Measurements from ENCODE around the gene SORCS2.

SORCS2 gene

DNA sequence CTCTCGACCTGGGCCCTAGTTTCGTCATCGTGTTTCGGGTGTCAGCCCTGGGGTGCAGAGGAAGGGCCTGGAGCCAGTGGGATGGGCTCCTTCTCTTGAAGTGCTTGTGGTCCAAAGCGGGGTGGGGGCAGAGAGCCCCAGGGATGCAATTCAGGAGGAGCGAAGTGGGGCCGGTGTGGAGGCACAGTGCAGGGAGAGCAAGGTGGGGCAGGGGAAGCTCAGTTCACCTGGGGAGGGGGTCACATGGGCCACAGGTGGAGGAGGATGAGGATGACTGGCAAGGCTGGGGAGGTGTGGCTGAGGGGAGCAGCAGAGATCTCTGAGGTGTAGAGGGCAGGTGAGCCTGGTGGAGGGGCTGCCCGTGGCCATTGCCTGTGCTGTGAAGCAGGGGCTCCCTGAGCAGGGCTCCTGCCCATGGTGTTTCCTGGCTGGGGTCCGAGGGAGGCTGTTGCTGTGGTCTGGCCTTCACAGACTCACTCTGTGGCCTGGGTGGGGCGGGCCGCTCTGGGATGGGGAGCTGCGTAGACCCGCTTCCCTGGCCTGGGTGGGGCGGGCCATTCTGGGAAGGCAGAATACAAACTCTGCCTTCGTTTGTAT lies 6.9 kb downstream of the SORCS2 start:
- TF ChIP-seq TEAD4 (IDR thresholded peaks at IDR 0.05) (no peak), CREB1 (IDR thresholded peaks at IDR 0.05; ENCODE audit: low read depth) (no peak), TCF12 (IDR thresholded peaks at IDR 0.05; ENCODE audit: low read depth) (no peak)

DNA sequence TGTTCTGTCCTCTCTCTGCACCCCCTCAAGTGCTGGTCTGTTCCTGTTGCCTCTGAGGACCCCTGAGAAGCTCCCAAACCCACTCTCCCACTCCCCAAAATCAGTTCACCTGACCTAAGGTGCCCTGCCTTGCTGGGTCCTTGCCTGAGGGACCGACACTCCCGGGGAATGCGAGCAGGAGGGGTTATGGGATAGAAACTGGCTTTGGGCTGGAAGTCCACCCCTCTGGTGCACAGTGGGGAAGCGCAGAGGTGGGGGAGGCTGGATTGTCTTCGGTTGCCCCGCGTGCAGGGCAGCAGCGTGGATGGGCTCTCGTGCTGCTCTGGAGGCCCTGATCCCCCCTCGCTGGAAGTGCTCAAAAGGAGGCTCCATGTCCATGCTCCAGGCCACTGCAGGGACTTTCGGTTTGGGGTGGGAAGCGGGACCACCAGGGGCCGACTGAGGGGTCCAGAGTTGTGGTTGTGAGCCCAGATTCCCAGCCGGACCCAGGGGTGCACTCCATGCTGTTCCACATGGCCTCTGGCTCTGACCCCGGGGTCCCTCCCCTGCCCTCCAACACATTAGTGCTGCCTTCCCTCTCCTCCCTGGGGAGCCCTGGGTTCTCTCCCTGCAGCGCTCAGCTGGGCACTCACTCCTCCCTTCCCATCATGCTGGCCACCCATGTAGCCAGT lies 7.6 kb downstream of the SORCS2 start:
- TF ChIP-seq TEAD4 (IDR thresholded peaks at IDR 0.05), result no peak
- TF ChIP-seq CREB1 (IDR thresholded peaks at IDR 0.05; ENCODE audit: low read depth), result no peak
- no peak for TF ChIP-seq NFIC (IDR thresholded peaks at IDR 0.05)
- TF ChIP-seq YY1 (IDR thresholded peaks at IDR 0.05; ENCODE audit: low read depth), result no peak
- TF ChIP-seq, protein P1, sequence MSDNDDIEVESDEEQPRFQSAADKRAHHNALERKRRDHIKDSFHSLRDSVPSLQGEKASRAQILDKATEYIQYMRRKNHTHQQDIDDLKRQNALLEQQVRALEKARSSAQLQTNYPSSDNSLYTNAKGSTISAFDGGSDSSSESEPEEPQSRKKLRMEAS (IDR thresholded peaks at IDR 0.05), result no peak

DNA sequence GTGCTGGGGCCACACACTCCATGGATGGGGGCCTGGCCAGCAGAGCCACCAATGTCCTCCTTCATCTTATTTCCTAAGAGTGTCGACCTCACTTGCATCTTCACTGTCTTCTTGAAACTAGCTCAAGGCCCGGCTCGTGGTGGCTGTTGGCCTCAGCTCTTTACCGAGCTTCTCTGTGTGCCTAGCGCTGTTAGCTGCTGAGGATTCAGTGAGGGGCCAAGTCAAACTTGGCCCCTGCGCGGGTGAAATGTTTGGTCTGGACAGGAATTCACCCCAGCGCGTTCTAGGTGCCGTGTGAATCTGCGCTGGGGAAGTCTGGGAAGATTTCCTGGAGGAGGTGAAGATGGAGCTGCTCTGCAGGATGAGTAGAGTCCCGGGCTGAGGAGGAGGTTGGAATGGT lies 8.5 kb downstream of the SORCS2 start:
- TF ChIP-seq YY1 (IDR thresholded peaks at IDR 0.05; ENCODE audit: low read depth), result no peak
- no peak for TF ChIP-seq NFIC (IDR thresholded peaks at IDR 0.05)
- TF ChIP-seq, protein P1 (IDR thresholded peaks at IDR 0.05), result no peak
- no peak for TF ChIP-seq CEBPB (IDR thresholded peaks at IDR 0.05)
- TF ChIP-seq, protein P2, sequence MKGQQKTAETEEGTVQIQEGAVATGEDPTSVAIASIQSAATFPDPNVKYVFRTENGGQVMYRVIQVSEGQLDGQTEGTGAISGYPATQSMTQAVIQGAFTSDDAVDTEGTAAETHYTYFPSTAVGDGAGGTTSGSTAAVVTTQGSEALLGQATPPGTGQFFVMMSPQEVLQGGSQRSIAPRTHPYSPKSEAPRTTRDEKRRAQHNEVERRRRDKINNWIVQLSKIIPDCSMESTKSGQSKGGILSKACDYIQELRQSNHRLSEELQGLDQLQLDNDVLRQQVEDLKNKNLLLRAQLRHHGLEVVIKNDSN (IDR thresholded peaks at IDR 0.05), result no peak
- no peak for TF ChIP-seq FOXM1 (IDR thresholded peaks at IDR 0.05; ENCODE audit: borderline replicate concordance, low read depth)
- TF ChIP-seq EGR1 (IDR thresholded peaks at IDR 0.05), result no peak
- TF ChIP-seq ZBTB7A (IDR thresholded peaks at IDR 0.05; ENCODE audit: low read depth), result no peak
- no peak for TF ChIP-seq TCF12 (IDR thresholded peaks at IDR 0.05; ENCODE audit: low read depth)
- no peak for TF ChIP-seq TEAD4 (IDR thresholded peaks at IDR 0.05)
- no peak for TF ChIP-seq EP300 (IDR thresholded peaks at IDR 0.05; ENCODE audit: borderline replicate concordance)
- no peak for TF ChIP-seq TAF1 (IDR thresholded peaks at IDR 0.05; ENCODE audit: low read depth)
- TF ChIP-seq RAD21 (IDR thresholded peaks at IDR 0.05; ENCODE audit: low read depth), result no peak
- TF ChIP-seq, protein P3, sequence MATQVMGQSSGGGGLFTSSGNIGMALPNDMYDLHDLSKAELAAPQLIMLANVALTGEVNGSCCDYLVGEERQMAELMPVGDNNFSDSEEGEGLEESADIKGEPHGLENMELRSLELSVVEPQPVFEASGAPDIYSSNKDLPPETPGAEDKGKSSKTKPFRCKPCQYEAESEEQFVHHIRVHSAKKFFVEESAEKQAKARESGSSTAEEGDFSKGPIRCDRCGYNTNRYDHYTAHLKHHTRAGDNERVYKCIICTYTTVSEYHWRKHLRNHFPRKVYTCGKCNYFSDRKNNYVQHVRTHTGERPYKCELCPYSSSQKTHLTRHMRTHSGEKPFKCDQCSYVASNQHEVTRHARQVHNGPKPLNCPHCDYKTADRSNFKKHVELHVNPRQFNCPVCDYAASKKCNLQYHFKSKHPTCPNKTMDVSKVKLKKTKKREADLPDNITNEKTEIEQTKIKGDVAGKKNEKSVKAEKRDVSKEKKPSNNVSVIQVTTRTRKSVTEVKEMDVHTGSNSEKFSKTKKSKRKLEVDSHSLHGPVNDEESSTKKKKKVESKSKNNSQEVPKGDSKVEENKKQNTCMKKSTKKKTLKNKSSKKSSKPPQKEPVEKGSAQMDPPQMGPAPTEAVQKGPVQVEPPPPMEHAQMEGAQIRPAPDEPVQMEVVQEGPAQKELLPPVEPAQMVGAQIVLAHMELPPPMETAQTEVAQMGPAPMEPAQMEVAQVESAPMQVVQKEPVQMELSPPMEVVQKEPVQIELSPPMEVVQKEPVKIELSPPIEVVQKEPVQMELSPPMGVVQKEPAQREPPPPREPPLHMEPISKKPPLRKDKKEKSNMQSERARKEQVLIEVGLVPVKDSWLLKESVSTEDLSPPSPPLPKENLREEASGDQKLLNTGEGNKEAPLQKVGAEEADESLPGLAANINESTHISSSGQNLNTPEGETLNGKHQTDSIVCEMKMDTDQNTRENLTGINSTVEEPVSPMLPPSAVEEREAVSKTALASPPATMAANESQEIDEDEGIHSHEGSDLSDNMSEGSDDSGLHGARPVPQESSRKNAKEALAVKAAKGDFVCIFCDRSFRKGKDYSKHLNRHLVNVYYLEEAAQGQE (IDR thresholded peaks at IDR 0.05; ENCODE audit: low read depth), result no peak
- TF ChIP-seq CREB1 (IDR thresholded peaks at IDR 0.05; ENCODE audit: low read depth), result no peak

DNA sequence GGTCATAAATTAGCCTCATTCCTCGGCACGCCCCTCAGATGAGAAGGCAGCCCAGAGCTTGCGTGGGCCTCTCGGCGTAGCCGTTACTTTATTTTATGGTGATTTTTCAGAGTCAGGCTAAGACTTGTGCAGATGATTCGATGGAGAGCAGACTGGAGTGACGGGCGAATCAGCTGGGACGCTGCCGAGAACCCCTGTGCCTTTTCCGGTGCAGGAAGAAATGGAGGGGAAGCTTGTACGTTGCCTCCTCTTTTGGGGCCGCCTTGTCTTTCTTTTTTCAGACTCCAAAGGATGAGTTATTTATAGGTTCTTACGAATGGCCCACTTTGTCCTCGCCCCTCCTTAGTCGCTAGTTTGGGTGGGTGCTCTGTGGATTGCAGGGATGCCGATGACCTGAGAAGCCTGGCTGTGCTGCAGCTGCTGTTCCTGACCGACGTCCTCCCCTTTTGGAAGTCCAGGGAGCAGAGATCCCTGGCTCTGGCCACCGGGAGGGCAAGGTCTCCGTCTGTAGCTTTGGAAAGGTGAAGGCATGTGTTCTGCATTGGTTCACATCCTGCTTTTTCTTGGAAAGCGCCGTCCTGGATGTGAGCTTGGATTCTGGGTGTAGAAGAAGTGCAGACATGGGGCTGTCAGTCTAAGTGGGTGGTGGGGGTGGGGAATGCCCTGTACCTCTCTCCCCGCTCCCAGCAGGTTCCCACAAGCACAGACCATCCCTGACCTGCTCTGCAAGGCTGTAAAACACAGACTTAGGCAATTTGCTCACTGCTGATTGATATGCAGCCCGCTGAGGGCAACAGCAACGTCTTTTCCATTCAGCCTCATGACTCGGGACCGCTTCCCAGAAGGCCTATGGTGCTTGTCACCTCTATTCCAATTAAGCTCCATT lies 9.3 kb downstream of the SORCS2 start:
- TF ChIP-seq TCF12 (IDR thresholded peaks at IDR 0.05; ENCODE audit: low read depth) (no peak), NFIC (IDR thresholded peaks at IDR 0.05) (no peak), TAF1 (IDR thresholded peaks at IDR 0.05; ENCODE audit: low read depth) (no peak), EGR1 (IDR thresholded peaks at IDR 0.05) (no peak), ZBTB7A (IDR thresholded peaks at IDR 0.05; ENCODE audit: low read depth) (no peak), TEAD4 (IDR thresholded peaks at IDR 0.05) (no peak), FOXM1 (IDR thresholded peaks at IDR 0.05; ENCODE audit: borderline replicate concordance, low read depth) (no peak), YY1 (IDR thresholded peaks at IDR 0.05; ENCODE audit: low read depth) (no peak), EP300 (IDR thresholded peaks at IDR 0.05; ENCODE audit: borderline replicate concordance) (no peak), RAD21 (IDR thresholded peaks at IDR 0.05; ENCODE audit: low read depth) (no peak), CREB1 (IDR thresholded peaks at IDR 0.05; ENCODE audit: low read depth) (no peak), CEBPB (IDR thresholded peaks at IDR 0.05) (no peak)
- TF ChIP-seq, protein P3 (IDR thresholded peaks at IDR 0.05; ENCODE audit: low read depth), result no peak
- TF ChIP-seq, protein P2 (IDR thresholded peaks at IDR 0.05), result no peak

DNA sequence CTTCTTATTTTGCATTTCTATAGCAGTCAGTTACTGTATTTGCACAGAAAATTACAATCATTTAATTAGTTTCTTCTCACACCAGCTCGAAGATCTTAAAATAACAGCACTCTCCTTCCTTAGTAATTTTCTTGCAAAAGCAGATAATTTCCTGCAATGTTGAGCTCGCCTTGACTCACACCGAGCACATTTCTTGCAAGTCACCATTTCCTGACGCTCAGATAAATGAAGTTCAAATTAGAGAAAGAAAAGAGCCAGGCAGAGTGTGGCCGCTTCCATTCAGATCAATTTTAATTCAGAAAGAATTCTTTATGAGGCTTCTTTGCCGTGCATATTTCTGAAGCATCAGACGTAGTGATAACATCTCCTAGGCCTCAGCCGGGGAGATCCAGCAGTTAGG lies 10.1 kb downstream of the SORCS2 start:
- TF ChIP-seq CREB1 (IDR thresholded peaks at IDR 0.05; ENCODE audit: low read depth), result no peak
- TF ChIP-seq TEAD4 (IDR thresholded peaks at IDR 0.05), result no peak
- no peak for TF ChIP-seq YY1 (IDR thresholded peaks at IDR 0.05; ENCODE audit: low read depth)
- TF ChIP-seq, protein P1 (IDR thresholded peaks at IDR 0.05), result no peak
- no peak for TF ChIP-seq RAD21 (IDR thresholded peaks at IDR 0.05; ENCODE audit: low read depth)
- no peak for TF ChIP-seq EP300 (IDR thresholded peaks at IDR 0.05; ENCODE audit: borderline replicate concordance)
- no peak for TF ChIP-seq TCF12 (IDR thresholded peaks at IDR 0.05; ENCODE audit: low read depth)
- no peak for TF ChIP-seq NFIC (IDR thresholded peaks at IDR 0.05)
- TF ChIP-seq, protein P3 (IDR thresholded peaks at IDR 0.05; ENCODE audit: low read depth), result no peak
- TF ChIP-seq, protein P2 (IDR thresholded peaks at IDR 0.05), result no peak
- no peak for TF ChIP-seq EGR1 (IDR thresholded peaks at IDR 0.05)

Data from Ishikawa (cell line).